GM19239 (cell line): ENCODE data around the gene IL21R.
"Not testable (repeated sequence)": the region's sequence is repeated elsewhere in the genome, so short reads cannot be mapped to it uniquely, and the experiment has no call there.

ENCODE experiments used
- DNase-seq: peaks from one replicate; pipeline ENCODE4 v3.0.0; 2011; ENCODE audit warnings: low spot score; ENCODE audit not compliant: insufficient read length
- FAIRE-seq: peaks from 2 replicates; lab custom pipeline; 2011; peaks lifted over from hg19 to GRCh38; lab: Jason Lieb, UNC

IL21R gene

GRCh38 chr16:27436921-27437650 is 35.1 kb downstream of the IL21R start:
- FAIRE-seq (no peak), DNase-seq (no peak)

GRCh38 chr16:27437946-27438345 is 36.0 kb downstream of the IL21R start:
- FAIRE-seq (no peak), DNase-seq (no peak)

GRCh38 chr16:27439271-27440018 is 37.5 kb downstream of the IL21R start:
- no peak for FAIRE-seq
- DNase-seq = no peak

GRCh38 chr16:27441276-27441675 is 39.3 kb downstream of the IL21R start:
- FAIRE-seq (no peak), DNase-seq (no peak)

GRCh38 chr16:27441998-27442397 is 40.0 kb downstream of the IL21R start:
- DNase-seq (no peak), FAIRE-seq (no peak)

GRCh38 chr16:27444015-27444414 is 42.0 kb downstream of the IL21R start:
- DNase-seq = no peak
- FAIRE-seq = no peak

GRCh38 chr16:27444470-27444869 is 42.5 kb downstream of the IL21R start:
- DNase-seq (no peak), FAIRE-seq (no peak)

GRCh38 chr16:27445502-27446175 is 43.7 kb downstream of the IL21R start:
- DNase-seq (no peak), FAIRE-seq (no peak)

- no peak for DNase-seq
- FAIRE-seq = peak; percentile 44
These were observed 44.7 kb downstream of the IL21R start for GRCh38 chr16:27446721-27447120.

- FAIRE-seq = no peak
- no peak for DNase-seq
These were observed 45.3 kb downstream of the IL21R start for GRCh38 chr16:27447301-27447700.

GRCh38 chr16:27448532-27449433 is 46.8 kb downstream of the IL21R start:
- DNase-seq (no peak), FAIRE-seq (no peak)

GRCh38 chr16:27449434-27450195 is 47.6 kb downstream of the IL21R start:
- FAIRE-seq (peak; percentile 79), DNase-seq (peak; percentile 48)

- no peak for DNase-seq
- FAIRE-seq = peak; percentile 77
These were observed 48.2 kb downstream of the IL21R start for GRCh38 chr16:27450196-27450549.

GRCh38 chr16:27452569-27453493 is 50.9 kb downstream of the IL21R start:
- FAIRE-seq (no peak), DNase-seq (no peak)

- DNase-seq (no peak), FAIRE-seq (no peak)
These were observed 51.5 kb downstream of the IL21R start for GRCh38 chr16:27453494-27453825.

GRCh38 chr16:27455700-27456099 is 53.7 kb downstream of the IL21R start:
- FAIRE-seq (no peak), DNase-seq (no peak)

GRCh38 chr16:27457605-27457900 is 55.6 kb downstream of the IL21R start:
- DNase-seq, FAIRE-seq: not testable (repeated sequence)

- DNase-seq (no peak), FAIRE-seq (no peak)
These were observed 56.3 kb downstream of the IL21R start for GRCh38 chr16:27458258-27458657.
